Breast epithelium (tissue), 3 donors: Measurements from ENCODE around the gene POLR2H.

ENCODE experiments used
- POLR2A ChIP-seq: fragments of 450-650 bp; IDR thresholded peaks from one replicate; pipeline ENCODE4 v1.6.1; 2016; ENCODE audit warnings: antibody characterized with exemption, mild to moderate bottlenecking, moderate library complexity
- POLR2AphosphoS5 ChIP-seq, 3 donors: sonication (generic); formaldehyde crosslinking; IDR thresholded peaks; one replicate each; pipeline ENCODE4 v1.6.1; 2017; ENCODE audit warnings: antibody characterized with exemption in 3 of 3
- TF ChIP-seq, protein P1 (sequence below), 3 donors: fragments of 450-650 bp; IDR thresholded peaks; one replicate each; pipeline ENCODE4 v1.5.1; 2016 to 2017; ENCODE audit warnings: antibody characterized with exemption in 3 of 3, mild to moderate bottlenecking in 3 of 3, moderate library complexity in 3 of 3

DNA sequence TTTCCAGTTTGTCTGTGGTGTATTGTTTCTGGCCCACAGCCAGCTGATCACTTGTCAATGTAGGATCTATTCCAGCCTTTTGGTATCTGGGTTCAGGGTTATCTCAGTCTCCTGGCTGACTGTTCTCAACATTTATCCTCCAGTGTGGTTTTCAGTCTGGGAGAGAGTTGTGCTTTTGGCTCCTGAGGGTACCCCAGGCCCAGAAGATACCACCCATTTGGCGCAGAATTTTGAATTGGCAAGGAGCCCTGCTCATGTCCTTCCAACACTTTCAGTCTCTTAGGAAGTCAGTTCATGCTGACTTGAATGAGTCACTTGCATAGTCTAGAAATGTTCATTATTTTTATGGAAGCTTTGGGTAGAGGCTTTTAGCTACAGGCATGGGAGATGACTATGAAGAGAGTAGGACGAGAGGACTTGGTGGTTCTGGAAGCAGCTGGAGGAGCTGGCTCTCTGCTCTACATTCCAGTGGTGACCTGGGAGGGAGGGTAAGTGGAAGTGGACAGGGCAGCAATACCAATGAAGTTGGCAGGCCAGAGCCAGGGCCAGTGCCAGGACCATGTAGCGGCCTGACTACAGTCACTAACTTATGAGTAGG is 7.2 kb downstream of the POLR2H start:
- TF ChIP-seq, protein P1, sequence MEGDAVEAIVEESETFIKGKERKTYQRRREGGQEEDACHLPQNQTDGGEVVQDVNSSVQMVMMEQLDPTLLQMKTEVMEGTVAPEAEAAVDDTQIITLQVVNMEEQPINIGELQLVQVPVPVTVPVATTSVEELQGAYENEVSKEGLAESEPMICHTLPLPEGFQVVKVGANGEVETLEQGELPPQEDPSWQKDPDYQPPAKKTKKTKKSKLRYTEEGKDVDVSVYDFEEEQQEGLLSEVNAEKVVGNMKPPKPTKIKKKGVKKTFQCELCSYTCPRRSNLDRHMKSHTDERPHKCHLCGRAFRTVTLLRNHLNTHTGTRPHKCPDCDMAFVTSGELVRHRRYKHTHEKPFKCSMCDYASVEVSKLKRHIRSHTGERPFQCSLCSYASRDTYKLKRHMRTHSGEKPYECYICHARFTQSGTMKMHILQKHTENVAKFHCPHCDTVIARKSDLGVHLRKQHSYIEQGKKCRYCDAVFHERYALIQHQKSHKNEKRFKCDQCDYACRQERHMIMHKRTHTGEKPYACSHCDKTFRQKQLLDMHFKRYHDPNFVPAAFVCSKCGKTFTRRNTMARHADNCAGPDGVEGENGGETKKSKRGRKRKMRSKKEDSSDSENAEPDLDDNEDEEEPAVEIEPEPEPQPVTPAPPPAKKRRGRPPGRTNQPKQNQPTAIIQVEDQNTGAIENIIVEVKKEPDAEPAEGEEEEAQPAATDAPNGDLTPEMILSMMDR (IDR thresholded peaks at IDR 0.05) = no peak
- TF ChIP-seq POLR2A (no peak), POLR2AphosphoS5 (IDR thresholded peaks at IDR 0.05) (no peak)
